Activated T-helper 1 cell treated with Interleukin-2 at 50 U/mL for 16 hours (primary cell): ENCODE data around the gene ERVH48-1.
"Not testable (repeated sequence)": the region's sequence is repeated elsewhere in the genome, so short reads cannot be mapped to it uniquely, and the experiment has no call there.

Experiments used
- DNase-seq: peaks from one replicate; pipeline ENCODE4 v3.0.0-alpha.2; 2020; ENCODE audit warnings: low read depth

The ERVH48-1 gene

GRCh38 chr21:42906233-42906632 is 19.2 kb downstream of the ERVH48-1 start:
- DNase-seq: no peak

GRCh38 chr21:42905195-42905594 is 20.2 kb downstream of the ERVH48-1 start:
- DNase-seq: no peak

- DNase-seq: no peak
Measured at GRCh38 chr21:42903817-42904216, 21.6 kb downstream of the ERVH48-1 start.

- DNase-seq: no peak
Measured at GRCh38 chr21:42900446-42900845, 25.0 kb downstream of the ERVH48-1 start.

- peak; percentile 100 for DNase-seq
Measured at GRCh38 chr21:42892931-42893755, 32.3 kb downstream of the ERVH48-1 start, which contains the start of gene NDUFV3. Gene NDUFV3 (plus strand): TSS chr21:42893309. CDS start chr21:42893334, 25 bp downstream.

GRCh38 chr21:42892582-42892930 is 32.9 kb downstream of the ERVH48-1 start:
- DNase-seq: no peak

- no peak for DNase-seq
Measured at GRCh38 chr21:42887326-42887725, 38.1 kb downstream of the ERVH48-1 start.

- DNase-seq: no peak
Measured at GRCh38 chr21:42883921-42884320, 41.5 kb downstream of the ERVH48-1 start.

- no peak for DNase-seq
Measured at GRCh38 chr21:42880352-42880751, 45.1 kb downstream of the ERVH48-1 start.

GRCh38 chr21:42878993-42879787 is 46.2 kb downstream of the ERVH48-1 start, which contains the start of gene WDR4:
Gene WDR4 (minus strand): TSS chr21:42879539. CDS start chr21:42879495, 44 bp downstream.
- DNase-seq: peak; percentile 97

GRCh38 chr21:42878678-42878992 is 46.8 kb downstream of the ERVH48-1 start:
- no peak for DNase-seq

GRCh38 chr21:42875811-42876210 is 49.6 kb downstream of the ERVH48-1 start:
- not testable (repeated sequence) for DNase-seq

GRCh38 chr21:42873096-42873495 is 52.3 kb downstream of the ERVH48-1 start:
- no peak for DNase-seq

GRCh38 chr21:42868196-42868595 is 57.2 kb downstream of the ERVH48-1 start:
- no peak for DNase-seq
